ENCODE data around the gene CRADD.

DNA sequence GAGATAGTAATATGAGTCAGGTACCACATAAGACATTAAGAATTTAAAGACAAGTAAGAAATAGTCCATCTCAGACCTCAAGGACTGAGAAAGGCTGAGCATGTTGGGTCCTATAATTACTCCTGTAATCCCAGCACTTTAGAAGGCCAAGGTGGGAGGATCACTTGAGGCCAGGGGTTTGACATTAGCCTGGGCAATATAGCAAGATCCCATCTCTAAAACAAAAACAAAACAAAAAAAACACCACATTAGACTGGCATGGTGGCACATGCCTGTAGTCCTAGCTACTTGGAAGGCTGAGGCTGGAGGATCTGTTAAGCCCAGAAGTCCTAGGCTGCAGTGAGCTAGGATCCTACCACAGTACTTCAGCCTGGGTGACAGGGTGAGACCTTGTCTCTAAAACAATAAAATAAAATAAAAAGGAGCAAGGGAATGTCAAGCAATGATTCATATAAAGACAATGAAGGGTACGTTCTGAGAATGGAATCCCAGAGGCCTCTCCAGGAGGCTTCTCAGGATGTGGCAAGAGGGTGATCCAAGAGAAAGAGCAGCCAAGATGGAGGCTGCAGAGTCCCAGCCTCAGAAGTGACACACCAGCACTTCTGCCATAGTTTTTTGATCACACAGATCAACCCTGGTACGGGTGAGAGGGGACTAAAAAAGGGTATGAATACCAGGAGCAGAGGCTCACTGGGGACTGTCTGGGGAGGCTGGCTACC lies 206.4 kb downstream of the CRADD start:
- TF ChIP-seq EP300 (IDR thresholded peaks at IDR 0.05; ENCODE audit: borderline replicate concordance), result no peak
- TF ChIP-seq, protein P1, sequence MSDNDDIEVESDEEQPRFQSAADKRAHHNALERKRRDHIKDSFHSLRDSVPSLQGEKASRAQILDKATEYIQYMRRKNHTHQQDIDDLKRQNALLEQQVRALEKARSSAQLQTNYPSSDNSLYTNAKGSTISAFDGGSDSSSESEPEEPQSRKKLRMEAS (IDR thresholded peaks at IDR 0.05), result no peak
